Panc1 (cell line): ENCODE results near the gene SASH3. TPM values are rescaled to one million over a fixed set of nuclear protein-coding genes. Genes with fewer than 3 reads are reported as not detected.
"Not testable (repeated sequence)": the region's sequence is repeated elsewhere in the genome, so short reads cannot be mapped to it uniquely, and the experiment has no call there.

ENCODE experiments used
- ATAC-seq: fragments of 200-7000 bp; cut with Tn5 transposase; 2 replicates; pipeline ENCODE4 v1.9.1; 2020; ENCODE audit warnings: mild to moderate bottlenecking, moderate library complexity
- BruUV-seq: library from RNA; stranded (reverse); fragments of 400-500 nt; replicated peaks from 2 replicates; lab custom pipeline; 2021; lab: Mats Ljungman, UMichigan
- CTCF ChIA-PET: fragments of 300-600 bp; sonication (Branson Sonifier 250); formaldehyde crosslinking; loops from one replicate; lab custom pipeline; 2022; ENCODE audit warnings: antibody characterized with exemption; lab: Charles Lee
- POLR2A ChIA-PET: fragments of 300-600 bp; sonication (Branson Sonifier 250); formaldehyde crosslinking; loops from one replicate; lab custom pipeline; 2022; ENCODE audit warnings: antibody characterized with exemption; lab: Charles Lee
- DNase-seq: peaks from one replicate; pipeline ENCODE4 v3.0.0-alpha.2; 2010; ENCODE audit warnings: low read depth, low spot score
- H3K27ac ChIP-seq: 2 replicates; pipeline ENCODE4 v1.5.1; 2011; ENCODE audit warnings: mild to moderate bottlenecking, low read length, inconsistent platforms
- H3K27me3 ChIP-seq: fragments of 200-500 bp; sonication (Bioruptor generic); 2 replicates; pipeline ENCODE4 v1.6.0; 2014; ENCODE audit warnings: low read length, inconsistent platforms; ENCODE audit not compliant: control insufficient read depth, insufficient read depth
- H3K36me3 ChIP-seq: fragments of 200-500 bp; sonication (Bioruptor generic); 2 replicates; pipeline ENCODE4 v1.5.1; 2014; ENCODE audit warnings: inconsistent platforms, mild to moderate bottlenecking, low read length, moderate library complexity; ENCODE audit not compliant: control insufficient read depth, insufficient read depth
- H3K4me1 ChIP-seq: 2 replicates; pipeline ENCODE4 v1.5.1; 2011; ENCODE audit warnings: inconsistent platforms, mild to moderate bottlenecking, low read length, moderate library complexity; ENCODE audit not compliant: control insufficient read depth, insufficient read depth
- H3K4me3 ChIP-seq, 2 experiments: 2 replicates each; pipeline ENCODE4 v1.5.1; 2011 to 2012; ENCODE audit warnings: low read depth in 2 of 2, low read length in 2 of 2, mild to moderate bottlenecking in 2 of 2, inconsistent platforms in 1 of 2, moderate library complexity in 1 of 2
- H3K9me3 ChIP-seq: fragments of 200-500 bp; sonication (Bioruptor generic); 2 replicates; pipeline ENCODE4 v1.5.1; 2014; ENCODE audit warnings: low read depth, mild to moderate bottlenecking, inconsistent platforms, low read length, moderate library complexity; ENCODE audit not compliant: control insufficient read depth, insufficient read depth
- POLR2AphosphoS5 ChIP-seq: IDR thresholded peaks from 2 replicates; pipeline ENCODE4 v1.6.1; 2012; ENCODE audit warnings: mild to moderate bottlenecking, low read depth, low read length, moderate library complexity
- SIN3A ChIP-seq: IDR thresholded peaks from 2 replicates; pipeline ENCODE4 v1.6.1; 2012; ENCODE audit warnings: low read depth, mild to moderate bottlenecking, low read length, moderate library complexity, borderline replicate concordance; ENCODE audit not compliant: insufficient read depth
- TCF7L2 ChIP-seq: IDR thresholded peaks from 2 replicates; pipeline ENCODE4 v1.6.1; 2011; ENCODE audit warnings: mild to moderate bottlenecking, low read depth, low read length, inconsistent platforms
- in situ Hi-C: cut with HindIII; loops from 2 replicates; pipeline ENCODE4 v1.10.0; 2016; ENCODE audit warnings: low sequenced_read_pairs, low pct_unique_long_range_greater_than_20kb
- intact Hi-C: fragments of 100-400 bp; cut with micrococcal nuclease; formaldehyde crosslinking; loops from one replicate; pipeline ENCODE4 v1.10.0; 2022; ENCODE audit not compliant: unreplicated experiment
- total RNA-seq: library from RNA; stranded (reverse); gene quantifications from one replicate; pipeline ENCODE4 v1.2.1, GENCODE V29; 2021; ENCODE audit not compliant: unreplicated experiment
- TF ChIP-seq, protein P1 (sequence below), 2 experiments: IDR thresholded peaks; 2 replicates each; pipeline ENCODE4 v1.6.1; 2011 to 2012; ENCODE audit warnings: low read depth in 2 of 2, control low read depth in 1 of 2, low read length in 1 of 2, mild to moderate bottlenecking in 1 of 2, moderate library complexity in 1 of 2; ENCODE audit not compliant: insufficient read depth in 1 of 2
- TF ChIP-seq, protein P2 (sequence below): fragments of 450-650 bp; IDR thresholded peaks from 2 replicates; pipeline ENCODE4 v1.5.1; 2017; ENCODE audit warnings: mild to moderate bottlenecking

SASH3 gene
- total RNA-seq, 1 experiment from 2014 or later: 0.33 TPM

DNA sequence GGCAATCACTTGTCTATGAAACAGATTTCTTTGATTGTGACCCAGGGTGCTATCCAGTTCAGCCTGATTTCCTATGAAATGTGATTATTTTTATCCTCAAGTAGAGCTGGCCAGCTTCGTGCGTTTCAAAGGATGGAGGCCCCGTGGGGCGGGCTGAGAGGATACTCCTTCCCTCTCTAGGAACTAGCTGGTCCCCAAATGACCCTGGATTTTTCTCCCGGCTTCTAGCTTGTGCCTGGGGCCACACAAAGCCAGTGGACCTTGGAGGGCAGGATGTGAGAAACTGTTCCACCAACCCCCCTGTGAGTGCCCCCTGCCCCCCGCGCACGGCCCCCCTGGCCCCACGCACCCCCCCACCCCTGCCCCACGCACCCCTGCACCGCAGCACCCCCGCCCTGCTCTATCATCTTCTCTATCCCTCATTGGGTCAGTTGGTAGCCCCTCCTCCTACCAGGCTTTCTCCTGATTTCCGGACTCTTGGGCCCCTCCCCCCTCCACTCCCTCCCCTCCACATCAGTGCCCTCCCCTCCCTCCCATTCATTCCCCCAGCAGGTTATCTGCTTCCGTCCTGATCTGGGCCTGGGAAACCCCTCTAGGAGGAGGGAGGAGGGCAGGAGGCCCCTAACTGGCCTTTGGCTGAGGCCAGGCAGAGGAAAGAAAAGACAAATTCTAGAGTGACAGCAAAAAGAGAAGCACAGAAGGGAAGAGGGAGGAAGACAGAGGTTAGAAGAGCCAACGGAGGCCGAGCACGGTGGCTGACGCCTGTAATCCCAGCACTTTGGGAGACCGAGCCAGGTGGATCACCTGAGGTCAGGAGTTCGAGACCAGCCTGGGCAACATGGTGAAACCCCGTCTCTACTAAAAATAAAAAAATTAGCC lies 37.6 kb upstream of the SASH3 start:
- CTCF ChIA-PET: no interaction called here
- Histone ChIP-seq H3K4me3 (no peak overlapping the region), H3K27me3 (no peaks in the 10 kb centered on the region), H3K4me1 (no peaks in the 10 kb centered on the region), H3K9me3 (no peaks in the 10 kb centered on the region), H3K27ac (no peak overlapping the region), H3K36me3 (no peaks in the 10 kb centered on the region)
- in situ Hi-C loops: no loop called here
- intact Hi-C loops: no loop called here
- DNase-seq: no peak
- POLR2A ChIA-PET: no interaction called here
- no peak for TF ChIP-seq SIN3A
- no peak for TF ChIP-seq POLR2AphosphoS5
- no peak for ATAC-seq
- no TSS peak for BruUV-seq

DNA sequence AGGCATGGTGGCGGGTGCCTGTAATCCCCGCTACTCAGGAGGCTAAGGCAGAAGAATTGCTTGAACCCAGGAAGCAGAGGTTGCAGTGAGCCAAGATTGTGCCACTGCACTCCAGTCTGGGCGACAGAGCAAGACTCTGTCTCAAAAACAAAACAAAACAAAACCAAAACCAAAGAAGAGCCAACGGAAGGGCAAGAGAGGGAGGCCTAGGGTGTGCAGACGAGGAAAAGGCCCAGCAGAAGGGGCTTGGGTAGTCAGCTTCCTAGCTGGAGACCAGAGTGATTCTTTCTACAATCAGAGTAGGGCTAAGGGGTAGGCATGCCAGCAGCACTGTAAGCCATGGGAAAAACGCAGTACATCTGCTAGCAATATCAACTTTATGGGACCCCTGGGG lies 37.0 kb upstream of the SASH3 start:
- H3K9me3 ChIP-seq, BruUV-seq, ATAC-seq, H3K36me3 ChIP-seq, H3K4me1 ChIP-seq, POLR2A ChIA-PET, H3K27me3 ChIP-seq, in situ Hi-C loops, CTCF ChIA-PET, DNase-seq, H3K4me3 ChIP-seq, intact Hi-C loops, H3K27ac ChIP-seq: not testable (repeated sequence)

DNA sequence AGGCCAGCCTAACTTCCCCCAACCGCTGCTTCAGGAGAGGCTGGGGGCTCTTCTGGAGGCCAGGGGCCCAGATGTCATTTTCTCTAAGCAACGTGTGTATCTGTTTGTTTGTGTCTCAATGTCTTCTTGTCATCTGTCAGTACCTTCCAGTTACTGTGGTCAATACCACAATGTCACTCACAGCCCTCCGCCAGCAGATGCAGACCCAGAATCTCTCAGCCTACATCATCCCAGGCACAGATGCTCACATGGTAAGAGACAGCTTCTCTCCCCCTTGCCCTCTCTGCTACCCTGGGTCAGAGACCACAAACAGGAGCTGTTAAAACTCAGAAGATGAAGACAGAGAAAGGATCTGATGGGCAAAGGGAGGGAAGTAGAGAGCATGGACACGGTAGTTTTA lies 35.9 kb upstream of the SASH3 start:
- Histone ChIP-seq H3K9me3 (no peaks in the 10 kb centered on the region), H3K4me3 (no peak overlapping the region), H3K27me3 (peaks cover 3% of the 10 kb centered on the region; the same call in 1 of the 2 replicates), H3K27ac (no peak overlapping the region), H3K36me3 (no peaks in the 10 kb centered on the region), H3K4me1 (no peaks in the 10 kb centered on the region)
- ChIA-PET CTCF (no interaction called here), POLR2A (no interaction called here)
- BruUV-seq: no TSS peak
- in situ Hi-C loops: no loop called here
- TF ChIP-seq, protein P1, sequence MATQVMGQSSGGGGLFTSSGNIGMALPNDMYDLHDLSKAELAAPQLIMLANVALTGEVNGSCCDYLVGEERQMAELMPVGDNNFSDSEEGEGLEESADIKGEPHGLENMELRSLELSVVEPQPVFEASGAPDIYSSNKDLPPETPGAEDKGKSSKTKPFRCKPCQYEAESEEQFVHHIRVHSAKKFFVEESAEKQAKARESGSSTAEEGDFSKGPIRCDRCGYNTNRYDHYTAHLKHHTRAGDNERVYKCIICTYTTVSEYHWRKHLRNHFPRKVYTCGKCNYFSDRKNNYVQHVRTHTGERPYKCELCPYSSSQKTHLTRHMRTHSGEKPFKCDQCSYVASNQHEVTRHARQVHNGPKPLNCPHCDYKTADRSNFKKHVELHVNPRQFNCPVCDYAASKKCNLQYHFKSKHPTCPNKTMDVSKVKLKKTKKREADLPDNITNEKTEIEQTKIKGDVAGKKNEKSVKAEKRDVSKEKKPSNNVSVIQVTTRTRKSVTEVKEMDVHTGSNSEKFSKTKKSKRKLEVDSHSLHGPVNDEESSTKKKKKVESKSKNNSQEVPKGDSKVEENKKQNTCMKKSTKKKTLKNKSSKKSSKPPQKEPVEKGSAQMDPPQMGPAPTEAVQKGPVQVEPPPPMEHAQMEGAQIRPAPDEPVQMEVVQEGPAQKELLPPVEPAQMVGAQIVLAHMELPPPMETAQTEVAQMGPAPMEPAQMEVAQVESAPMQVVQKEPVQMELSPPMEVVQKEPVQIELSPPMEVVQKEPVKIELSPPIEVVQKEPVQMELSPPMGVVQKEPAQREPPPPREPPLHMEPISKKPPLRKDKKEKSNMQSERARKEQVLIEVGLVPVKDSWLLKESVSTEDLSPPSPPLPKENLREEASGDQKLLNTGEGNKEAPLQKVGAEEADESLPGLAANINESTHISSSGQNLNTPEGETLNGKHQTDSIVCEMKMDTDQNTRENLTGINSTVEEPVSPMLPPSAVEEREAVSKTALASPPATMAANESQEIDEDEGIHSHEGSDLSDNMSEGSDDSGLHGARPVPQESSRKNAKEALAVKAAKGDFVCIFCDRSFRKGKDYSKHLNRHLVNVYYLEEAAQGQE (IDR thresholded peaks at IDR 0.05; ENCODE audit: insufficient read depth in 1 of 2, low read depth in 2 of 2, low read length in 1 of 2): no peak
- TF ChIP-seq TCF7L2 (no peak), SIN3A (no peak), POLR2AphosphoS5 (no peak)
- TF ChIP-seq, protein P2, sequence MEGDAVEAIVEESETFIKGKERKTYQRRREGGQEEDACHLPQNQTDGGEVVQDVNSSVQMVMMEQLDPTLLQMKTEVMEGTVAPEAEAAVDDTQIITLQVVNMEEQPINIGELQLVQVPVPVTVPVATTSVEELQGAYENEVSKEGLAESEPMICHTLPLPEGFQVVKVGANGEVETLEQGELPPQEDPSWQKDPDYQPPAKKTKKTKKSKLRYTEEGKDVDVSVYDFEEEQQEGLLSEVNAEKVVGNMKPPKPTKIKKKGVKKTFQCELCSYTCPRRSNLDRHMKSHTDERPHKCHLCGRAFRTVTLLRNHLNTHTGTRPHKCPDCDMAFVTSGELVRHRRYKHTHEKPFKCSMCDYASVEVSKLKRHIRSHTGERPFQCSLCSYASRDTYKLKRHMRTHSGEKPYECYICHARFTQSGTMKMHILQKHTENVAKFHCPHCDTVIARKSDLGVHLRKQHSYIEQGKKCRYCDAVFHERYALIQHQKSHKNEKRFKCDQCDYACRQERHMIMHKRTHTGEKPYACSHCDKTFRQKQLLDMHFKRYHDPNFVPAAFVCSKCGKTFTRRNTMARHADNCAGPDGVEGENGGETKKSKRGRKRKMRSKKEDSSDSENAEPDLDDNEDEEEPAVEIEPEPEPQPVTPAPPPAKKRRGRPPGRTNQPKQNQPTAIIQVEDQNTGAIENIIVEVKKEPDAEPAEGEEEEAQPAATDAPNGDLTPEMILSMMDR: no peak
- intact Hi-C loops: no loop called here
- ATAC-seq (no peak), DNase-seq (no peak)
